Mucosa of descending colon (tissue), 3 donors: ENCODE results near the gene MEGF8. TPM values are rescaled to one million over a fixed set of nuclear protein-coding genes. Genes with fewer than 3 reads are reported as not detected.

Source experiments
- ATAC-seq: fragments of 200-7000 bp; cut with Tn5 transposase; one replicate; pipeline ENCODE4 v1.9.1; 2020; ENCODE audit warnings: mild to moderate bottlenecking, moderate library complexity
- DNase-seq, 3 donors: peaks; one replicate each; pipeline ENCODE4 v3.0.0-alpha.2; 2020
- H3K36me3 ChIP-seq: fragments of 200-600 bp; one replicate; pipeline ENCODE4 v1.8.0; 2021; ENCODE audit warnings: low read depth, mild to moderate bottlenecking
- H3K4me1 ChIP-seq: fragments of 200-600 bp; one replicate; pipeline ENCODE4 v1.8.0; 2021; ENCODE audit warnings: low read depth, mild to moderate bottlenecking
- H3K4me3 ChIP-seq: fragments of 200-600 bp; one replicate; pipeline ENCODE4 v1.8.0; 2021; ENCODE audit warnings: mild to moderate bottlenecking
- H3K9me3 ChIP-seq: fragments of 200-600 bp; one replicate; pipeline ENCODE4 v1.8.0; 2021; ENCODE audit warnings: mild to moderate bottlenecking
- intact Hi-C, 2 donors: fragments of 100-400 bp; cut with DNase I in 1 of 2; cut with micrococcal nuclease in 1 of 2; formaldehyde crosslinking; loops; one replicate each; pipeline versions ENCODE4 v1.11.0 to v1.11.1; 2022; cut with DNase I, micrococcal nuclease
- long read RNA-seq, 2 donors: library from polyadenylated mRNA; unstranded; transcript quantifications; one replicate each; pipeline ENCODE4 v2.0.0, GENCODE V29; 2019 to 2021
- total RNA-seq, 3 donors: library from RNA; stranded (reverse); fragmentation: NEBNext Ultra II Directional in 2 of 3; extraction: Animal tissue kit (Norgen Biotek cat#: 25700) in 2 of 3; gene quantifications; one replicate each; pipeline versions ENCODE4 v1.2.1 to v1.2.4, GENCODE V29; 2021 to 2023
- TF ChIP-seq, protein P1 (sequence below): fragments of 200-600 bp; IDR thresholded peaks from one replicate; pipeline ENCODE4 v1.8.0; 2022; ENCODE audit warnings: antibody characterized with exemption, mild to moderate bottlenecking
- donor health status: DM: no; HTN: no; CAD: no; lungs with moderate emphysema.
- donor health status: DM: no; HTN: no; CAD: no.
- donor health status: DM: no; HTN: yes; CAD: no.

MEGF8 gene, protein sequence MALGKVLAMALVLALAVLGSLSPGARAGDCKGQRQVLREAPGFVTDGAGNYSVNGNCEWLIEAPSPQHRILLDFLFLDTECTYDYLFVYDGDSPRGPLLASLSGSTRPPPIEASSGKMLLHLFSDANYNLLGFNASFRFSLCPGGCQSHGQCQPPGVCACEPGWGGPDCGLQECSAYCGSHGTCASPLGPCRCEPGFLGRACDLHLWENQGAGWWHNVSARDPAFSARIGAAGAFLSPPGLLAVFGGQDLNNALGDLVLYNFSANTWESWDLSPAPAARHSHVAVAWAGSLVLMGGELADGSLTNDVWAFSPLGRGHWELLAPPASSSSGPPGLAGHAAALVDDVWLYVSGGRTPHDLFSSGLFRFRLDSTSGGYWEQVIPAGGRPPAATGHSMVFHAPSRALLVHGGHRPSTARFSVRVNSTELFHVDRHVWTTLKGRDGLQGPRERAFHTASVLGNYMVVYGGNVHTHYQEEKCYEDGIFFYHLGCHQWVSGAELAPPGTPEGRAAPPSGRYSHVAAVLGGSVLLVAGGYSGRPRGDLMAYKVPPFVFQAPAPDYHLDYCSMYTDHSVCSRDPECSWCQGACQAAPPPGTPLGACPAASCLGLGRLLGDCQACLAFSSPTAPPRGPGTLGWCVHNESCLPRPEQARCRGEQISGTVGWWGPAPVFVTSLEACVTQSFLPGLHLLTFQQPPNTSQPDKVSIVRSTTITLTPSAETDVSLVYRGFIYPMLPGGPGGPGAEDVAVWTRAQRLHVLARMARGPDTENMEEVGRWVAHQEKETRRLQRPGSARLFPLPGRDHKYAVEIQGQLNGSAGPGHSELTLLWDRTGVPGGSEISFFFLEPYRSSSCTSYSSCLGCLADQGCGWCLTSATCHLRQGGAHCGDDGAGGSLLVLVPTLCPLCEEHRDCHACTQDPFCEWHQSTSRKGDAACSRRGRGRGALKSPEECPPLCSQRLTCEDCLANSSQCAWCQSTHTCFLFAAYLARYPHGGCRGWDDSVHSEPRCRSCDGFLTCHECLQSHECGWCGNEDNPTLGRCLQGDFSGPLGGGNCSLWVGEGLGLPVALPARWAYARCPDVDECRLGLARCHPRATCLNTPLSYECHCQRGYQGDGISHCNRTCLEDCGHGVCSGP (N-terminal part only)
- total RNA-seq, result 10 to 100 TPM; 17.6 to 27.0 (median 23.9) TPM
- long read RNA-seq, donor 1, partial matches to known transcripts, result 11 of 24 reads
- long read RNA-seq, donor 1, other reads (novel, unspliced or antisense), result 13 of 24 reads
- long read RNA-seq, donor 2, partial matches to known transcripts, result 1 of 1 reads
- long read RNA-seq, donor 2, other reads (novel, unspliced or antisense), result 0 of 1 reads

DNA sequence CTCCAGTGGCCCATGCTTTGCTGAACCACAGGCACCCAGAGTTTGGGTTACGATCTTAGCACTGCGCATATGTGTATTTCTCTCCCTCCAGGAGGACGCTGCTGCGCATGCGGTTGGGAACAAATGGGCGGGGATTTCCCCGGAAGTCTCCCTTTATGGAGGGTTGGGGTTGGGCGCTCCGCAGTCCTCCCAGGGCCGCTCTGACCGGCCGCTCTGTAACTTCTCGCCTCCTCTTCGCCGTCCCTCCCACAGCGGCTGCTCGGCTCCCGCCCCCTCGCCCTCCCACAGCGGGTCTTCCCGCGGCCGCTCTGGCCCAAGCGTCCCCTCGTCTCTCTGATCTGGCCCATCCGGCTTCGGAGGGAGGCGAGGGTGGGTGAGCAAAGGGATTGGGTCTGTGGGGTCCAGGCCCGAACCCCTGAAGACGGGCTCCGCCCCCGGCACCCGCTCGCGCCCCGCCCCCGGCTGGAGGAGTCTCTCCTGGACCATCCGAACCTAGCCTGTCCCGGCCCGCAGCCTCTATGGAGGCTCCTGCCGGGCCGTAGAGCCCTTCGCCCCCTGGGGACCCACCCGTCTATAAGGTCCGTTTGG, at the start of gene MEGF8:
TSS of gene MEGF8 (plus strand) at position 328 of the 588 bp plus-strand sequence. CDS start 609 bp downstream, outside the sequence.
- DNase-seq, result peak; percentile 98 to 99 (median 99)
- TF ChIP-seq, protein P1, sequence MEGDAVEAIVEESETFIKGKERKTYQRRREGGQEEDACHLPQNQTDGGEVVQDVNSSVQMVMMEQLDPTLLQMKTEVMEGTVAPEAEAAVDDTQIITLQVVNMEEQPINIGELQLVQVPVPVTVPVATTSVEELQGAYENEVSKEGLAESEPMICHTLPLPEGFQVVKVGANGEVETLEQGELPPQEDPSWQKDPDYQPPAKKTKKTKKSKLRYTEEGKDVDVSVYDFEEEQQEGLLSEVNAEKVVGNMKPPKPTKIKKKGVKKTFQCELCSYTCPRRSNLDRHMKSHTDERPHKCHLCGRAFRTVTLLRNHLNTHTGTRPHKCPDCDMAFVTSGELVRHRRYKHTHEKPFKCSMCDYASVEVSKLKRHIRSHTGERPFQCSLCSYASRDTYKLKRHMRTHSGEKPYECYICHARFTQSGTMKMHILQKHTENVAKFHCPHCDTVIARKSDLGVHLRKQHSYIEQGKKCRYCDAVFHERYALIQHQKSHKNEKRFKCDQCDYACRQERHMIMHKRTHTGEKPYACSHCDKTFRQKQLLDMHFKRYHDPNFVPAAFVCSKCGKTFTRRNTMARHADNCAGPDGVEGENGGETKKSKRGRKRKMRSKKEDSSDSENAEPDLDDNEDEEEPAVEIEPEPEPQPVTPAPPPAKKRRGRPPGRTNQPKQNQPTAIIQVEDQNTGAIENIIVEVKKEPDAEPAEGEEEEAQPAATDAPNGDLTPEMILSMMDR, result peak; percentile 85
- Histone ChIP-seq H3K4me3 (peak within 1 kb of the TSS; percentile 56), H3K36me3 (no peaks in the 10 kb centered on the region), H3K9me3 (no peaks in the 10 kb centered on the region), H3K4me1 (peaks cover 22% of the 10 kb centered on the region)
- peak; percentile 97 for ATAC-seq
- intact Hi-C loops, result no loop called here

DNA sequence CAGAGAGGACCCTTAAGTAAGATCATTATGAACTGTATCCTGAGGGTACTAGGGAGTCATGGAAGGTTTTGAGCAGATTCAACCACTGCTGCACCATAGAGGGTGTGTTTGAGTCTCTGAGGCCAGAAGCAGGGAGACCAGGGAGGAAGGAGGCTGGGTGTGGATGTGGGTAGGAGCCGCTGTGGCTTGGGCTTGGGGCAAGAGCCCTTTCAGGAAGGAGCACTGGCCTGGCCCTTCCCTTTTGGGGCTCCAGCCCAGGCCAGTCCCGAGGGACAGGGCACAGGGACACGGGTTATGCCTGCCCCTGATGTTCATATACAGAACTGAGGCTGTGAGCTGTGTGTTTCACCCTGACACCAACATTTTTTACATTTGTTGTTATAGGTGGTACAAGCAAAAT, 49.2 kb upstream of the MEGF8 start:
- H3K9me3 ChIP-seq, result no peaks in the 10 kb centered on the region
- no peak overlapping the region for H3K4me3 ChIP-seq
- intact Hi-C loops, result no loop called here
- no peaks in the 10 kb centered on the region for H3K36me3 ChIP-seq
- TF ChIP-seq, protein P1, result no peak
- ATAC-seq (no peak), DNase-seq (no peak)
- peaks cover 29% of the 10 kb centered on the region for H3K4me1 ChIP-seq

DNA sequence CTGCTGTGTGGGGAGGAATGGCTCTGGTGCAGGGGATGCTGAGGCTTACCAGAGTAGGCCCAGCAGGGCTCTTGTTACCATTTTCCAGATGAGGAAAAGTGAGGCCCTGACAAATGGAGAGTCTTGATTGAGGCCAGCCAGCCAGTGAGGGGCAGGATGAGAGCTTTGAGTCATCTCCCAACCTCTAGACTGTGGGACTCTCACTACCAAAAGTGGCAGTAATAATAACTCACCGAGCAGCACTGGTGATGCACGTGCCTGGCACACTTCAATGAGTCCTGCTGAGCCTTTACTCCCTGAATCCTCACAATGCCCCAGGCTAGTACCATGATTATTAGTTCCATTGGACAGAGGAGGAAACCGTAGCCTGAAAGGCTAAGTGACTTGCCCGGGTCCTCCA, 48.6 kb upstream of the MEGF8 start:
- peaks cover 32% of the 10 kb centered on the region for H3K4me1 ChIP-seq
- no peak for ATAC-seq
- H3K4me3 ChIP-seq, result no peak overlapping the region
- H3K9me3 ChIP-seq, result no peaks in the 10 kb centered on the region
- TF ChIP-seq, protein P1, result no peak
- intact Hi-C loops, result no loop called here
- no peaks in the 10 kb centered on the region for H3K36me3 ChIP-seq
- no peak for DNase-seq

DNA sequence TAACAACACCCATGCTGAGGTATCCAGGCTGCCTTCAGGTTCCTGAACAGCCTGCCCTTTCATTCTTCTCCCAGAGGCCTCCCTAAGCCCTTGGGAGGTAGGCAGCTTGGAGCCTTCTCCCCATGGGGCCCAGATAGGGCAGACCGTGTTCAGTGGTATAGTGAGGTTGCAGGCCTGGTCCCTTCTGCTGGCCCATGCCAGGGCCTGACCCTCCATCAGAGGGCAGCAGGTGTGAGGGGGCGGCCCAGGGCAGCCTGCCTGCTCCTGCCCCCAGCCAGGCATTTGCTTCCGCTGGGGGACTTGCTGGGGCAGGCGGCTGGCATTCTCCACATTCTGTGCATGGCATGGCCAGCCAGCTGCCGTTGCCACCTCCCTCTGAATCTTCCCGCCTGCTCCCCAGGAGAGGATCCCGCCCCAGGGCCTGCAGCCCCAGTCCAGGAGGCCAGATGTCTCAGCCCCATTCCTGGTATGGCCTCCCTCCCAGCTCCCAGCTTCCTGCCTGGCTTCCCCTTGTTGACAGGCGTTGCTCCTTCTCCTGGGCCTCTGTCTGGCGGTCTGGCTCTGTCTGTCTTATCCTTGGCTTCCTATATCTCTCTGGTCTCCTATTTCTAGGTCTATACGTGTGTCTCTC, 47.5 kb upstream of the MEGF8 start:
- DNase-seq, result peak in 1 of 3 donors; percentile 33
- no peak overlapping the region for H3K4me3 ChIP-seq
- H3K36me3 ChIP-seq, result no peaks in the 10 kb centered on the region
- peak; percentile 2 for ATAC-seq
- H3K4me1 ChIP-seq, result peaks cover 43% of the 10 kb centered on the region
- no peaks in the 10 kb centered on the region for H3K9me3 ChIP-seq
- TF ChIP-seq, protein P1, result no peak
- intact Hi-C loops, result no loop called here
